AG20443 (cell line): ENCODE measurements around the gene NOTO.
A peak's percentile ranks its signal among the peaks of the same experiment; 100 is the strongest.
"Not testable (repeated sequence)": the region's sequence is repeated elsewhere in the genome, so short reads cannot be mapped to it uniquely, and the experiment has no call there.

Experiments used
- DNase-seq: peaks from one replicate; pipeline ENCODE4 v3.0.0; 2012; ENCODE audit warnings: low spot score, mixed read lengths

NOTO gene, protein sequence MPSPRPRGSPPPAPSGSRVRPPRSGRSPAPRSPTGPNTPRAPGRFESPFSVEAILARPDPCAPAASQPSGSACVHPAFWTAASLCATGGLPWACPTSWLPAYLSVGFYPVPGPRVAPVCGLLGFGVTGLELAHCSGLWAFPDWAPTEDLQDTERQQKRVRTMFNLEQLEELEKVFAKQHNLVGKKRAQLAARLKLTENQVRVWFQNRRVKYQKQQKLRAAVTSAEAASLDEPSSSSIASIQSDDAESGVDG

DNA sequence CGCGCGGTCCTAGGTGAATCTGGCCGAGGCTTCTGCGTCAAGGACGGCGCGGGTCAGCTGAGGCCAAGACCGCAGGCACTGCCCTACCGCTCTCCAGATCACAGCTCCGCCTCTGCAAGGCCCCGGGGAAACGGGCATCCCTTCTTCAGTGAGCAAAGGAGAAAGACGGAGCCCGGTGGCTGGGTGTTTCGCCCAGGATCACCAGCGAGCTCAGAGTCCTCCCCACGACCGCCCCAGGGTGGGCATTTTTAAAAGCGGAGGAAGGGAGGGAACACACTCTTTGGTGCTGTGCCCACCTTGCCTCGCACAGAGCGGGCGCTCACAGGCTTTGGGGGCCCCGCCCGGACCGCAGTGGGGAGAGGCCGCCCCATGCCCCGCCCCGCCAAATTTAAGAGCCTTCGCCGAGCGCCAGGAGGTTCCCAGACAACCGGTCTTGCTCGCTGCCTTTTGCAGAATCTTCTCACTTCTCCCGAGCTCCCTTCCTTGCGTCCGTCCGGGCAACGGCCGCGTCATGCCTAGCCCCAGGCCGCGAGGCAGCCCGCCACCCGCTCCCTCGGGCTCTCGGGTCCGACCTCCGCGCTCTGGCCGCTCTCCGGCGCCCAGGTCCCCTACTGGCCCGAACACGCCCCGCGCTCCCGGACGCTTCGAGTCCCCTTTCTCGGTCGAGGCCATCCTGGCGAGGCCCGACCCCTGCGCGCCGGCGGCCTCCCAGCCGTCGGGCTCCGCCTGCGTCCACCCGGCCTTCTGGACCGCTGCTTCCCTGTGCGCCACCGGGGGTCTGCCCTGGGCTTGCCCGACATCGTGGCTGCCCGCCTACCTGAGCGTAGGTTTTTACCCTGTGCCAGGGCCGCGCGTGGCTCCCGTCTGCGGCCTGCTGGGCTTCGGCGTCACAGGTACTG lies at the start of gene NOTO:
Gene NOTO, plus strand, starts transcription at position 419 of the 899 bp plus-strand sequence. Its CDS starts 93 bp downstream, at position 512.
- peak; percentile 43 for DNase-seq

DNA sequence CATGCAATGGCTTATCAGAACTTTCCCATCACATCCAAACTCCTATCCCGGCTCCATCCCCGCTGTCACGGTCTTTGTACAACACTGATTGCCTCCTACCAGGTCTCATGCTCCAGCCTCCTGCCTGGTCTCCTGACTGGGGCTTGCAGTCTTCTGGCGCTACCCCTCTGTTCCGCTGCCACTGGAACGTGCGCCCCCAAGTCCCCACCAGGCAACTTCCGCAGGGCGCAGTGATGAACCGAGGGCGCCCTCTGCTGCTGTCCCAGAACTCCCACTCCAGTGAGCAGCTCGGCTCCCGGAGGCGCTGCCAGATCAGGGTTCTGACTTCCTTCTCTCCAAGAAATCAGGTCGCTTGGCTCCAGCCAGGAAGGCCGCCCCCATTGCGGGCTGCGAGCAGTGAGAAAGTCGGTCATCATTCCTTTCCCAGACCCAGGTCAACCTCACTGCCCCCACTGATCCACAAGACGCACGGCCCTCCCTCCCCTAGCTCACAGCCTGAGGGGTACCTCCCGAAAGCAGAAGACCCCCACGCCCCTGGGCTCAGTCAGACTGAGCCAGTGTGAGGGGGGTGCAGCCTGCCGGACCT lies 45.7 kb upstream of the NOTO start:
- DNase-seq = peak; percentile 89

DNA sequence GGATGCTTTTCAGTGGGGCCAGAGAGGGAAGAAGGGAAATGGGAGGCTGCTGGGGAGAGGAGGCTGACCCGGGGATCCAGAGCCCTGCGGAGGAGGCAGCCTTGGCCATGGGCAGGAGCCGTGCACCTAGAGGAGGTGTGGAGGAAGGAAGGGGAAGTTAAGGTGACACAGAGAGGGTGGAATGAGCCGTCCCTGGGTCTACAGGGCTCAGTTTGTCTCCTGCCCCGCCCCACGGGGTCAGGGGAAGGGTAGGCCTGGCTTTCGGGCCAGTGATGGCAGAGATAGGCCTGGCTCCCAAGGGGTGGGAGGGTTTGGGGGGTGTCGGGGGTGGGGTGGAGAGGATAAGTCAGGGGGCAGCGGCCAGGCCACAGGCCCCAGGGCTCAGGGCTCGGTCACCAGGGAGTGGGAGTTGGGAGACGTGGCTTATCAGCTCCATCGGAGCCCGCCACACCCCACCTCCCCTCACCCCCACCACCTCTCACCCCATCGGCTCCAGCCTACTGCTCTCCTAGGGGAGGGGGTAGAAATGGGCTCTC lies 39.5 kb upstream of the NOTO start:
- DNase-seq = no peak

DNA sequence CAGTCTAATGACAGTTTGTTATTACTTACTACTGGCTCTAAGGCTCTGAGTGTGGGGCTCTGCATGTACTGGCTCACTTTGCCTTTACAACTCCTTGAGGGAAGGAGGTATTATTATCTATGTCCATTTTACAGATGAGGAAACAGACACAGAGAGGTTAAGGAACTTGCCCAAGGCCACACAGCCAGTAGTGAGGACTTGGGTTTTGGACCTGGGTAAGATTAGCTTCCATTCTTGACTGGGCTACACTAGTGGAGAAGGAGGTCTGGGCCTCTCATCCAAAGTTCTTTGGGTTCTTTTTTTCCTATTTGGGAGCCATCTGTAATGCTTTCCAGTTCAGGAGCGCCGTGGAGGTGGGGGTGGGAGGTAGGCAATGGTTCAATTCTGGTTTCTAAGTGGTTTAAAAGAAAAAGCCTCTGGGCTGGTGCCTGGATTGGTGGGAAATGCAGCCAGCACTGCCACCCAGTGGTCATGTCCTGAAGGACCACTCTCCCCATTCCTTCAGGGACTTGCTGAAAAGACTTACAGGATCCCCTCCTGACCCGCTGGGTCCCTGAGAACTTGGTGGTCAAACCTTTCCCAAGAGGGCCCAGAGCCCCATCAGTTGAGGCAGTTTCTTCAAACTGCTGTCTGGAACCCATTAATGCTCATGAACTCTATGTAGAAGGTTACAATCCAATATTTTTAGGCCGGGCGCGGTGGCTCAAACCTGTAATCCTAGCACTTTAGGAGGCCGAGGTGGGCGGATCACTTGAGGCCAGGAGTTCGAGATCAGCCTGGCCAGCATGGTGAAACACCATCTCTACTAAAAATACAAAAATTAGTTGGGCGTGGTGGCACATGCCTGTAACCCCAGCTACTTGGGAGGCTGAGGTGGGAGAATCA lies 38.6 kb upstream of the NOTO start:
- peak; percentile 88 for DNase-seq

DNA sequence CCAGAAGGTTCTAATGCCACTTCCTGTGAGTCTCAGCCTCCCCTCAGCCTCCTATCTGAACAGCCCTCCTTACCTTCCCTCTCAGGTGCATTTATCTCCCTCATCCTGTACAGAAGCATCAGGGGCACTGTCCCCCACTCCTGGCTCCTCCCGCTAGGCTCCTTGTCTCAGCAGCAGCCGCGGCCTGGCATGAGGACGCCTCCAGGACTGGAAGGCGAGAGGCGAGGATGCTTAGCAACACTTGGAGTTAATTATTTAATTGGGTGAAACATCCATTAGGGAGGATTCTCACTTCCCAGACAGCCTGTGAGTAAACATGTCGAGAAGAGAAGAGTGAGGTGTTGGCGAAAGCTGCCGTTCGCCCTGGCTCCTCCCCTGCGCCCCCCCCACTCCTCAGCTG lies 36.4 kb upstream of the NOTO start:
- DNase-seq = not testable (repeated sequence)

DNA sequence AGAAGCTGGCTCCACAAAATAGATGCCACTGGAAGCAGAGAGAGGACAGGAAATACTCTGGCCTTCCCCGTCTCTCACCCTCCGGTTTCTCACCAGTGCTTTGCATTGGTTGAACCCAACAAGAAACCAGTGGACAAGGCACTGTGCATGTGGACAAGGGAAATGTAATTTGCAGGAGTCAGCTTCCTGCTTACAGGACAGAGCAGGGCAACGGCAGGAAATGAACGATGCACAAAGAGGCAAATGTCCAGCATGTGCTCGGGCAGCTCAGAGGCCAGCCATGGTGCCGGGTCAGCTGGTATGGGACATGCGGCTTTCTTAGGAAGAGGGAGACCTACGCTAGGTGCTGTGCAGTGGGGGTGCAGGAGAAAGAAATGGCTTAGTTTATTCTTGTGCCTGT lies 35.6 kb upstream of the NOTO start:
- not testable (repeated sequence) for DNase-seq

DNA sequence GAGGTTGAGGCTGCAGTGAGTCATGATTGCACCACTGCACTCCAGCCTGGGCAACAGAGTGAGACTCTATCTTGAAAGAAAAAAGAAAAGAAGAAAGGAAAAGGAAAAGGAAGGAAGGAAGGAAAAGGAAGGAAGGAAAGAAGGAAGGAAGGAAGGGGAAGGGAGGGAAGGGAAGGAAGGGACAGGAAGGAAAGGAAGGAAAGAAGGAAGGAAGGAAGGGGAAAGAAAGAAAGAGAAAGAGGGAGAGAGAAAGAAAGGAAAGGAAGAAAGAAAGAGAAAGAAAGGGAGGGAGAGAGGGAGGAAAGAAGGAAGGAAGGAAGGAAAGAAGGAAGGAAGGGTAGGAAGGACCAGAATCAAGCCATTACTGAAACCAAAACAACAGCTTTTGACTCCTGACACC lies 34.0 kb upstream of the NOTO start:
- DNase-seq = not testable (repeated sequence)

DNA sequence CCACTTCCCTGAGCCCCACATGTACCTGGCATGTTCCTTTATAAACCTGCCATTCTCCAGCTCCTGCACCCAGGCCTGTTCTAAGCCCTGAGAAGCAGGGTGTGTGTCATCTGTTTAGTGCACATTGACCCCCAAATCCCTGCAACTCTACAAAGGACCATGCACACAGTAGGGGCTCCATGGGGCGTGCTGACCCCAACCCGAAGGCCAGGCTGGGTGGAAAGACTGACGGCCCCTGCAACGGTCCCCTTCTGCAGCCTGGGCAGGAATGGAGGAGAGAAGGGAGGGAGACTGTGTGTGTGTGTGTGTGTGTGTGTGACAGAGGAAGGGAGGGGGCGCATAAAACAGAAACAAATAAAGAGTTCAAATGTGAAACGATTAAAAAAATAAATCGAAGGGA lies 32.0 kb upstream of the NOTO start:
- not testable (repeated sequence) for DNase-seq

DNA sequence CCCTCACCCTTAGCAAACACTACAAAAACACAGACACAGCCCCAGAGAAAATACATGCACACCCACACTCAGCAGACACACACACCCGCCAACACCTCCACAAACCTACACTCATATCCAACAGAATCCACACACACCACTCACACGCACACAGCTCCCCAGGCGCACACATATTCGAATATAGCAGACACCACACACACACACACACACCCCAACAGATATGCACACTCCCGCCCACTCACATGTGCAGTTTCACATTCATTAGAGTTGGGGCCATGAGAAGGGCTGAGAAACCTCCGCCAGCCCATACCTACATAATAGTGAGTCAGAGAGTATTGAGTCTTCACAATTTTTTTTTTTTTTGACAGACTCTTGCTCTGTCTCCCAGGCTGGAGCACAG lies 29.4 kb upstream of the NOTO start:
- DNase-seq = no peak

DNA sequence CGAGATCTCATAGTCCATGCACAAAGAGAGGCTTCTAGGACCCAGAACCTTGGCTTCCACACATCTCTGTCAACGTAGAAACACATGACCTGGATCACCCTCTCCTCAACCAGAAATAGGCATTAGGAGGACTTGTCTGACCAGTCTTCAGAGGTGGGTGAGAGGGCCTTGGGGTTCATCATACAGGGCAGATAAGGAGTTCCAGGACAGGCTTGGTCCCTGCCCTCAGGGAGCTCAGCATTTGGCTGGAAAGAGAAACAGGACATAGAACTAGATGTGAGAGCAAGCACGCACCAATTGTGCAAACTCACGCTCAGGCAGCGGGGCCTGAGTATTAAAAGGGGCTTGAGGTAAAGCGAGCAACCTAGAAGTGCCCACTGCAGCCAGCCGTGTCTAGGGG lies 28.6 kb upstream of the NOTO start:
- no peak for DNase-seq

DNA sequence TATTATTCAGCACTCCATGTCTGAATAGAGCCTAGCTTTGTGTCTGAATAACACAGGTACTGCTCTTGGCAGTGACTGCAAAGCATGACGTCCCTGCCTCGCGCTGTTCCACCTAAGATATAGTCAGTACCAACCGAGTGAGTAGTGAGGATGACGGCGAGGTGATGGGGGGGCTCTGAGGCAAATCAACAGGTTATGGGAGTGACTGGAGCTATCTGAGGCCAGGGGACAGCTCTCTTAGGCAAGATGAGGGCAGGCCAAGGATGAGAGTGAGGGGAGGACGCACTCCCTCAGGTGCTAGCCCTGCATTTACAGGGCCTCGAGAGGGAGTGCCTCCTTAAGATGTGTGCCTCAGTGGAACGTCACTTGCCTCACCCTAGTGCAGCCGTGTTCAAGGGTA lies 28.1 kb upstream of the NOTO start:
- no peak for DNase-seq

DNA sequence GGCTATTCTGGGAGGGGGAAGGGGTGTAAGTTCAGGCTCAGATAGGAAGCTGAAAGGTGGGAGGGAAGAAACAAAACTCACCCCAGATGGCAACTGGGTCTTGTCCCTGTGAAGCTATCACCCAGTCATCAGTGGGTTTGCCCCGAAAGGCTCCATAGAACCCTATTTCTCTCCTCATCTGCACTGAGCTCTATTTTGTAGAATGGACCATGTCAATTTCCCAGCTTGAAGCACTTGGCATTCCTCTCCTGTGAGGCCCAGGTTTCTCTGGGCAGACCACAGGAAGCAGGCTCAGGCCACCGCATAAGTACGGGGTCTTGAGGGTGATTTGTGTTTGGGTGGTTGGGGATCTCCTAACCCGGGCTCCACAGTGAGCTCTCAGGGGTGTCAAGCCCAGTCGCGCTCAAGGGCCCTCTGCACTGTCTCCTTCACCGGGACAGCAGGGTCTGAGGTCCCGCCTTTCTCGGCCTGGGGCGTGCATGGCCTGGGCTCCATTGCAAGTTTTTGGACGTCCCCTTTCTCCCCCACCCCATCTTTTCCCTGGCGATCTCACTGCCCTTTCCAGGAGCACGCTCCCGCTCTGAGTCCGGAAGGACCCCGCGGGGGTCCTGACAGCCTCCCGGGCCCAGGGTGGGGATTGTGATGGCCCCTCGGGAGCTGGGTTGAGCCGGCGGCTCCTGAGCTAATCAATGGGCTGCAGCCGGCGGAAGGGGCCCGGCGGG lies 27.3 kb upstream of the NOTO start:
- DNase-seq = no peak

DNA sequence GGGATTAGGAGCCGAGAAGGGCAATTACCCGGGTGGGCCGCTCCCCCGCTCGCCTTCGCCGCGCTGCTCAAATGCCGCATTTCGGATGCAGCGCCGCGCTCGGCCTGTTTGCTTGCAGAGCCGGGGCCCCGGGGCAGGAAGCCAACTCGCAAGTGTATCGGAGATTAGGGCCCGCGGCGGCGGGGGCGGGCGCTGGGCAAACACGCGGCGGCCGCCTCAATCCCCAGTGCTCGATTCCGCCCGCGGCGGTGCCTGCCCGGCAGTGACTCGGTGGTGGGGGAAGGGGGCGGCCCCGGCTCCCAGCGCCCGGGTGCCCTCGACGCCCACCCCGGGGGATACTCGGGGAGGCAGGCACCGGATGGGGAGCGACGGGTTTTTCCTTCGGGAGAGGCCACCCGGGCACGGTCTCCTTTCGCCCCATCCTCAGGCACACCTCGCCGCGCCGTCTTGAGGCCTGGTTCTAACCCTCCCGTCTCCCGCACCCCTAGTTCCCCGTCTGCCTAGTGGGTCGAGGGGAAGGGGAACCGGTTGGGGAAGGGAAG lies 26.6 kb upstream of the NOTO start:
- DNase-seq = peak; percentile 73

DNA sequence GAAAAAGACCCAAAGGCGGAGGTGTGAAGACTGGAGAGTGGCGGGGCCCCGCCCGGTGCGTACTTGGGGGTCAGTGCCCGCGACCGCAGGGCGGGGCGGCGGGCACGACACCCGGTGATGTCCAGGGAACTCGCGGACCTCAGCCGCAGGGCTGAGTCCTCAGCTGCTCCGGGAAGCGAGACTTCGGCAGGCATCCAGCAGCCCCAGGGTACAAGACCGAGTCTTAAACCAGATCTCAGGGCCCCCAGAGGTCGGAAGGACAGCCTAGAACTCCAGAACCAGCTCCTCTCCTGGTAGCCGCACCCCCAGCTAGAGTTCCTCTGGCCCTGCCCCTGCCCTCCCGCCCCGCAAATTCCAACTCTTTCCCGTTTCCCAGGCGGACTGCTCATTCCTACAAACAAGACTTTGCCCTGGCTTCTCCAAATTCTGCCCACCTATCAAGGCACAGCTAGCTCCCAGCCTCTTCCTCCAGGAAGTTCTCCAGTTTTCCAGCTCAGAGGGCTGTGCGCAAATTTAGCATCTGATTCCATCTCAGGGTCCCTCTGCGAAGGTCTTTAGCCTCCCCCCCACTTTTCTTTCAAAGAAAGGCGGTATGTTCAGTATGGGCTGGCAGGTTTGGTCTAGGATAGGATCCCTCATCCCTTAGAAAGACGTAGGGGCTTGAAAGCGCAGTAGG lies 26.0 kb upstream of the NOTO start:
- DNase-seq = peak; percentile 39

DNA sequence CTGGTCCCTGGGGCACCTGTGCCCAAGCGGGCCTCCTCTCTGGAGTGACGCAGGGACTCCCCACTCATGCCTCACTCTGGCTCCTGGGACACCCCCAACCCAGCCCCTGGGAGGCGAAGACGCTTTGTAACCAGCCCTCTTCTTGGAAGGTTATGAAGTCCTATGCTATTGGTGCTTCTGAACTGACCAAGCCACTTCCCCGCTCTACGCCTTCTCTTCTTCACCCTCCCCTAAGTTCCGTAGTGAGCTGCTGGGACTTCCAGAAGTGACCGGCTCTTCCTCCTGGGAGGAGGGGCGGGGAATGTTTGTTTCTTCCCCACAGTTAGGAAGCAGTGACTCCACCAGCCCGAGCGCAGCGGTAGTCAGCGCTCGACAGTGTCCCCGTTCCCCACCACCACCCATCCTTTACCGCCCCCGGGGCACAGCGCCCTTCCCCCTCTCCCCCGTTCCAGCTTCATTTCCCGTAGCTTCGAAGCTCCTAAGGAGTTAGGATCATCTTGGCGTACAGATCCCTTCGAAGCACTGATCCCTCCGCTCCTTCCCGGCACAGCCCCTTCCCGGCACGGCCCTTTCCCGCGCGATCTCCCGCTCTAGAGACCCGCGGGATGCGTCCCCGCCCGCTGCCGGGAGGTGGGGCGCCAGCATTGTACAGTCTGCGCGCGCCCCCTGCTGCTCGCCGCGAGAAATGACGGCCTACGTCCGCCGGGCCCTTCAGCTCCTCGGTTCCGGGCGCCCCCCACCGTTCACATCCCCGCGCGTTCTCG lies 25.3 kb upstream of the NOTO start:
- DNase-seq = peak; percentile 97

DNA sequence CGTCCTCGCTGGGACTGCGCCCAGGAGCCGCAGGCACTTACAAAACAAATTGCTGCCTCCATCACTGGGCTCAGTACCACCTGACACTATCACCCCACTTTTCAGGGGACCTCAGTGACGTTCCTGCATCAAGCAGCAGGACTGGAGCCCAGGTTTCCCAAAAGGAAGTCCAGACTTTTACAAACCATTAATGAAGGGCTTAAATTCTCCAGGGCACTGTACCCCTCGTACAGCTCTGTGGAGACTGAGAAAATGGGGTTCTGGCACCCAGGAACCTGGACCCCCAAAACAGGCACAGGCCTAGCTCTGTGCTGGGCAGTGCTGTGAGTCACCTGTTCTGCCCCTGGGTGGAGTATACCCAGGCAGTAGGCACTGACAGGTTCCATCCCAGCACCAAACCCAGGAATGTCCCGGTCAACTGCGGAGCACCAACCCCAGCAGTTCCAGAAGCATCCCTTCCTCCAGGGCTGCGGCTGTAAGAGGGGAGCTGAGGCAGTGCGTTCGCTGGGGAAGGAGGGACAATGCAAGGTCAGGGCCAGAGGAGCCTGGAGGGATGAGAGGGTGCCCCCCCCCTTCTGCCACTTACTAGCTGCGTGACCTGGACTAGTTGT lies 24.6 kb upstream of the NOTO start:
- DNase-seq = peak; percentile 11

DNA sequence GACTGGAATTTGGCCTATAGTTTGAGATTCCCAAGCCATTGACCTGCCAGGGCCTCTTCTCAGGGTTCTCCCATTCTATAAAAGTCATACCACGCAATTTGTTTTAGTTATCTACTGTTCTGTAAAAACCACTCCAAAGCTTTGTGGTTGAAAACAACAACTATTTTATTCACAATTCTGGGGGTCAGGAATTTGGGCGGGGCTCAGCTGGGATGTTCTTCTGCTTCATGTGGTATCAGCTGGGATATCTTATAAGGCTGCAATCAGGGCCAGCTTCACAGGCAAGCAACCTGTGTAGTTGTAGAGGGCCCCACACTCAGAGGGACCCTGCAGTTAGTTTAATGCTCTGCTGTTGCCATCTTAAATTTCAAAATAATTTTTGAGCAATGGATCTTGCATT lies 16.4 kb upstream of the NOTO start:
- DNase-seq = no peak

DNA sequence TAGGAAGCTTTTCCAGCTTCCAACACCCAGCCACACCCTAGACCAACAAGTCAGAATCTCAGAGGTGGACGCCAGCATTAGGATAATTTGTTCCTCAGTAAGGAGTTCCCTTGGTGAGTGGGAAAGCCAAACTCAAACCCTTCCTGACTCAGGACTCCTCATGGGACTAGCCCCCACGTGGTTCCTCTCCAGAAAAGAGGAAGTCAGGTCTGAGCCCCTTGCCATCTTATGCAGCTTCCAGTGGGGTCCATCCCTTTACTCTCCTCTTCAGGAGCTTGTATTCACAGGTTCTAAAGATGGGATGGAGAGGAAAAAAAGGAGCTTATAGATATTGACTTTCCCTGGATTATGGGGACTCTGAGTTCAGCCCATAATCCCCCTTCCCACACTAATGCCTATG lies 14.8 kb upstream of the NOTO start:
- DNase-seq = no peak

DNA sequence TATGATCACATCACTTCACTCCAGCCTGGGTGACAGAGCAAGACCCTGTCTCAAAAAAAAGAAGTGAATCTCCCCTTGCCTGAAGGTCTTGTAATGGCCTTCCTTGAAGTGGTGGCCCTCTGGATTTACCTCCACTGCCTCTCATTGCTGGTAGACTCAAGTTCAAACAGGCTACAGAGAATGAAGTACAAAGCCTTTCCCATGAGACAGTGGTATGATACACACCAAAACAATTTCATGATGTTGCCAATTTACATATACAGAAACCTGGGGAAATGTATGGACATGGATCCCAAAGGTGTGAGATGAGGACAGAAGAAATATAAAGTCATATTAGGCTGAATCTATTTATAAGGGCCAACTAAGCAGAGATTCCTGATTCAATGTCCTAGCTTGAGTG lies 4.8 kb upstream of the NOTO start:
- no peak for DNase-seq
